ENCODE measurements around the gene GREB1. TPM values are rescaled to one million over a fixed set of nuclear protein-coding genes. Genes with fewer than 3 reads are reported as not detected.
A peak's percentile ranks its signal among the peaks of the same experiment; 100 is the strongest.

The GREB1 gene
- polyA plus RNA-seq, 1 of the 3 experiments (the other 2 are of a cell fraction), result 2.9 TPM

DNA sequence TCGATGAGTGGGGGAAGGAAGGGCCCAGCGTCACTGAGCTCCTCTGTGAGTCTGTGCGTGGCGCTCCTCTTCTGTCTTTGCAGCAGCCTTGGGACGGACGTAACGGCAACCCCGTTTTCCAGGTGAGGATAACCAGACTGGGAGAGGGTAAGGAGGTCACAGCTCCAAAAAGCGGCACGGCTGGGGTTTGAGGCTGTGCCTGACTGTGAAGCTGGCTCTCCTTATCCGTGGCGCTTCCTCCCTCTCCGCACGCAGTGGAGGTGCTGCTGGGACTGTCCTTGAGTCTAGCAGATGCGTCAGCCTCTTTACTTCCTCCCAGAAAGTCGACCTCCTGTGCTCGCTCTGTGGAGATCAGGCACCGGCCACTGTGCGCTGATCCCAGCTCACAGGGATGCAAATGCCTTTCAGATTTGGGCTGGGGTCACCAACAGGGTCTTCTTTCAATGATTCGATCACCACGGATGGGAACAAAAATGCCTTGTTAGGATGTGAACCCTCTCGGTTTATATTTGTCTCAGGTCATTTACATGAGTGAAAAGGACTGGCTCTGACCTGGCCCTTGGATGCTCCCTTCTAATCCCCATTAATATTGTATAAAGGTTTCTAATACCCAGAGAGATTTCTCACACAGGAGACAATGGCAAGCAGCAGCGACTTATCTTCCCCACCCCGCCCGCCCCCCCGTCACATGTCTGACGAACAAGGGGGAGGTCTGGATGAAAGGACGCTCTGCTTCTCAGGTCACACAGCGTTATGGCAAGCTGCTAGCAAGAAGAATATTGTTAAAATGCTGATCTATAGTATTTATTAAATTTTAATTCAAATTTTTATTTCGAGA, 37.8 kb upstream of the GREB1 start:
- POLR2A ChIA-PET, result no interaction called here
- DNase-seq, result no peak

DNA sequence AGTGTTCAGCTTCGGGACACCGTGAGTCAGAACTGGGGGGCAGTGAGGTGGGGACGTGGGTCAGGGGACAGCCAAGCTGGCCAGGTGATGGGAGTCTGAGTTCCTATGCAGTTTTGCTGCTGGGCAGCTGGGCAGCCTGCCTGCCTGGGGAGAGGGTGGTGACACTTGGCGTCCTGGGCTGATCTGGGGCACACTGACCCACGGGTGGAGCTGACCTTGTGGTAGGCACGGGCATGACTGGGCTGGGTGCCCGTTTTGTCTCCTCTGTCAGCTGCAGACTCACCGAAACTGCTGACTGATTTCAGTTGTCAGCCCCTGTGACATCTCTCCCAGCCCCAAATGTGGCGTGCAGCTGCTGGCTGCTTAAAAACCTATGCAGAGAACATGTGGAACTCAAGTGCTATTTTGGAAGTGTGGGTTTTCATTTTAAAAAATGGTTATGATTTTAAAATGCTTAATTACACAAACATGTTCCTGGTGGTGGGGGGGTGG, 35.3 kb upstream of the GREB1 start:
- no peaks in the 10 kb centered on the region for H3K79me2 ChIP-seq (ENCODE audit: insufficient read depth)
- no peaks in the 10 kb centered on the region for H3K9me2 ChIP-seq
- no peak overlapping the region; a peak in 1 of 4 replicates for H3K4me3 ChIP-seq (ENCODE audit: low read depth in 2 of 2, low read length in 1 of 2)
- no peak overlapping the region for H3K4me2 ChIP-seq
- H3K36me3 ChIP-seq (replicated peaks in 1 of 2; ENCODE audit: control insufficient read depth in 1 of 2, insufficient read depth in 2 of 2, low read length in 1 of 2), result no peaks in the 10 kb centered on the region
- no peak overlapping the region for H3K9ac ChIP-seq
- ChIA-PET POLR2A (no interaction called here), CTCF (interaction anchor here (0.7 to 12.6 kb wide), 9 partner anchors 15 to 189 kb away, joined by 3 to 170 read pairs (median 4); no protein-coding TSS in a partner anchor)
- H3F3A ChIP-seq (replicated peaks; ENCODE audit: insufficient read depth), result peaks cover 4% of the 10 kb centered on the region
- no peaks in the 10 kb centered on the region for H4K20me1 ChIP-seq (ENCODE audit: insufficient read depth)
- no peaks in the 10 kb centered on the region for H3K27me3 ChIP-seq (ENCODE audit: insufficient read depth)
- peaks cover 7% of the 10 kb centered on the region; the same call in 1 of the 2 replicates for H3K9me3 ChIP-seq
- peaks cover 0 to 26% of the 10 kb centered on the region in 2 experiments; a peak in 2 of 4 replicates for H3K4me1 ChIP-seq (ENCODE audit: control insufficient read depth in 1 of 2, insufficient read depth in 2 of 2, low read depth in 1 of 2, low read length in 1 of 2)
- peak; percentile 80 for DNase-seq
- H3K27ac ChIP-seq (ENCODE audit: low read depth in 2 of 2, low read length in 1 of 2), result peak overlapping the region in 1 of 2 experiments; percentile 76; a peak in 2 of 4 replicates
- no peak overlapping the region for H2AFZ ChIP-seq (ENCODE audit: low read depth)
- WGBS (ENCODE audit: low lambda C conversion rate), result 20% methylated on average over 8 of the region's 9 CpGs
- TF ChIP-seq RCOR1 (IDR thresholded peaks at IDR 0.05; ENCODE audit: low read length) (peak; percentile 52; the same call in 1 of the 2 replicates), NRF1 (IDR thresholded peaks at IDR 0.05; ENCODE audit: low read depth, low read length) (no peak), EZH2phosphoT487 (IDR thresholded peaks at IDR 0.05; ENCODE audit: borderline replicate concordance, low read depth) (no peak), TCF12 (IDR thresholded peaks at IDR 0.05) (peak; percentile 45), MXI1 (IDR thresholded peaks at IDR 0.05; ENCODE audit: low read depth, low read length) (peak; percentile 94), TAF1 (IDR thresholded peaks at IDR 0.05; ENCODE audit: borderline replicate concordance, low read depth, low read length) (no peak), POLR2AphosphoS5 (IDR thresholded peaks at IDR 0.05; ENCODE audit: low read depth, low read length) (no peak), GATA2 (CRISPR knock-in tag; IDR thresholded peaks at IDR 0.05) (0 out of 2 replicates have a peak, but pooled peaks have one; percentile 24)
- TF ChIP-seq, protein P1, sequence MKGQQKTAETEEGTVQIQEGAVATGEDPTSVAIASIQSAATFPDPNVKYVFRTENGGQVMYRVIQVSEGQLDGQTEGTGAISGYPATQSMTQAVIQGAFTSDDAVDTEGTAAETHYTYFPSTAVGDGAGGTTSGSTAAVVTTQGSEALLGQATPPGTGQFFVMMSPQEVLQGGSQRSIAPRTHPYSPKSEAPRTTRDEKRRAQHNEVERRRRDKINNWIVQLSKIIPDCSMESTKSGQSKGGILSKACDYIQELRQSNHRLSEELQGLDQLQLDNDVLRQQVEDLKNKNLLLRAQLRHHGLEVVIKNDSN (IDR thresholded peaks at IDR 0.05; ENCODE audit: borderline replicate concordance, low read depth), result no peak
- TF ChIP-seq, protein P2, sequence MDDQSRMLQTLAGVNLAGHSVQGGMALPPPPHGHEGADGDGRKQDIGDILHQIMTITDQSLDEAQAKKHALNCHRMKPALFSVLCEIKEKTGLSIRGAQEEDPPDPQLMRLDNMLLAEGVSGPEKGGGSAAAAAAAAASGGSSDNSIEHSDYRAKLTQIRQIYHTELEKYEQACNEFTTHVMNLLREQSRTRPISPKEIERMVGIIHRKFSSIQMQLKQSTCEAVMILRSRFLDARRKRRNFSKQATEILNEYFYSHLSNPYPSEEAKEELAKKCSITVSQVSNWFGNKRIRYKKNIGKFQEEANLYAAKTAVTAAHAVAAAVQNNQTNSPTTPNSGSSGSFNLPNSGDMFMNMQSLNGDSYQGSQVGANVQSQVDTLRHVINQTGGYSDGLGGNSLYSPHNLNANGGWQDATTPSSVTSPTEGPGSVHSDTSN (IDR thresholded peaks at IDR 0.05), result peak; percentile 74

More for the DNA sequence above, 37.8 kb upstream of the GREB1 start:
- CTCF ChIA-PET, result interaction anchor here (2.0 to 12.6 kb wide), 4 partner anchors 12 to 85 kb away, joined by 7 to 170 read pairs (median 8); partner anchors contain the start of gene GREB1
- Histone ChIP-seq H3K4me1 (ENCODE audit: control insufficient read depth in 1 of 2, insufficient read depth in 2 of 2, low read depth in 1 of 2, low read length in 1 of 2) (peaks cover 0 to 43% of the 10 kb centered on the region in 2 experiments; a peak in 2 of 4 replicates), H3K36me3 (replicated peaks in 1 of 2; ENCODE audit: control insufficient read depth in 1 of 2, insufficient read depth in 2 of 2, low read length in 1 of 2) (no peaks in the 10 kb centered on the region), H2AFZ (ENCODE audit: low read depth) (no peak overlapping the region), H3F3A (replicated peaks; ENCODE audit: insufficient read depth) (peaks cover 4% of the 10 kb centered on the region), H3K4me3 (ENCODE audit: low read depth in 2 of 2, low read length in 1 of 2) (no peak overlapping the region), H3K79me2 (ENCODE audit: insufficient read depth) (no peaks in the 10 kb centered on the region), H3K27me3 (ENCODE audit: insufficient read depth) (no peaks in the 10 kb centered on the region), H3K4me2 (no peak overlapping the region), H3K9me2 (no peaks in the 10 kb centered on the region), H3K27ac (ENCODE audit: low read depth in 2 of 2, low read length in 1 of 2) (peak overlapping the region in 1 of 2 experiments; percentile 6; a peak in 1 of 4 replicates), H3K9me3 (no peaks in the 10 kb centered on the region), H3K9ac (no peak overlapping the region), H4K20me1 (ENCODE audit: insufficient read depth) (no peaks in the 10 kb centered on the region)
- WGBS (ENCODE audit: low lambda C conversion rate), result 86% methylated on average over 30 of the region's 30 CpGs
- no peak for TF ChIP-seq CHD2 (IDR thresholded peaks at IDR 0.05; ENCODE audit: low read length, partially characterized antibody)
- no peak for TF ChIP-seq EZH2phosphoT487 (IDR thresholded peaks at IDR 0.05; ENCODE audit: borderline replicate concordance, low read depth)
- no peak for TF ChIP-seq SIN3A (IDR thresholded peaks at IDR 0.05; ENCODE audit: borderline replicate concordance, low read depth, low read length)
- TF ChIP-seq, protein P3, sequence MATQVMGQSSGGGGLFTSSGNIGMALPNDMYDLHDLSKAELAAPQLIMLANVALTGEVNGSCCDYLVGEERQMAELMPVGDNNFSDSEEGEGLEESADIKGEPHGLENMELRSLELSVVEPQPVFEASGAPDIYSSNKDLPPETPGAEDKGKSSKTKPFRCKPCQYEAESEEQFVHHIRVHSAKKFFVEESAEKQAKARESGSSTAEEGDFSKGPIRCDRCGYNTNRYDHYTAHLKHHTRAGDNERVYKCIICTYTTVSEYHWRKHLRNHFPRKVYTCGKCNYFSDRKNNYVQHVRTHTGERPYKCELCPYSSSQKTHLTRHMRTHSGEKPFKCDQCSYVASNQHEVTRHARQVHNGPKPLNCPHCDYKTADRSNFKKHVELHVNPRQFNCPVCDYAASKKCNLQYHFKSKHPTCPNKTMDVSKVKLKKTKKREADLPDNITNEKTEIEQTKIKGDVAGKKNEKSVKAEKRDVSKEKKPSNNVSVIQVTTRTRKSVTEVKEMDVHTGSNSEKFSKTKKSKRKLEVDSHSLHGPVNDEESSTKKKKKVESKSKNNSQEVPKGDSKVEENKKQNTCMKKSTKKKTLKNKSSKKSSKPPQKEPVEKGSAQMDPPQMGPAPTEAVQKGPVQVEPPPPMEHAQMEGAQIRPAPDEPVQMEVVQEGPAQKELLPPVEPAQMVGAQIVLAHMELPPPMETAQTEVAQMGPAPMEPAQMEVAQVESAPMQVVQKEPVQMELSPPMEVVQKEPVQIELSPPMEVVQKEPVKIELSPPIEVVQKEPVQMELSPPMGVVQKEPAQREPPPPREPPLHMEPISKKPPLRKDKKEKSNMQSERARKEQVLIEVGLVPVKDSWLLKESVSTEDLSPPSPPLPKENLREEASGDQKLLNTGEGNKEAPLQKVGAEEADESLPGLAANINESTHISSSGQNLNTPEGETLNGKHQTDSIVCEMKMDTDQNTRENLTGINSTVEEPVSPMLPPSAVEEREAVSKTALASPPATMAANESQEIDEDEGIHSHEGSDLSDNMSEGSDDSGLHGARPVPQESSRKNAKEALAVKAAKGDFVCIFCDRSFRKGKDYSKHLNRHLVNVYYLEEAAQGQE (IDR thresholded peaks at IDR 0.05; ENCODE audit: low read depth, low read length), result no peak
- TF ChIP-seq, protein P4, sequence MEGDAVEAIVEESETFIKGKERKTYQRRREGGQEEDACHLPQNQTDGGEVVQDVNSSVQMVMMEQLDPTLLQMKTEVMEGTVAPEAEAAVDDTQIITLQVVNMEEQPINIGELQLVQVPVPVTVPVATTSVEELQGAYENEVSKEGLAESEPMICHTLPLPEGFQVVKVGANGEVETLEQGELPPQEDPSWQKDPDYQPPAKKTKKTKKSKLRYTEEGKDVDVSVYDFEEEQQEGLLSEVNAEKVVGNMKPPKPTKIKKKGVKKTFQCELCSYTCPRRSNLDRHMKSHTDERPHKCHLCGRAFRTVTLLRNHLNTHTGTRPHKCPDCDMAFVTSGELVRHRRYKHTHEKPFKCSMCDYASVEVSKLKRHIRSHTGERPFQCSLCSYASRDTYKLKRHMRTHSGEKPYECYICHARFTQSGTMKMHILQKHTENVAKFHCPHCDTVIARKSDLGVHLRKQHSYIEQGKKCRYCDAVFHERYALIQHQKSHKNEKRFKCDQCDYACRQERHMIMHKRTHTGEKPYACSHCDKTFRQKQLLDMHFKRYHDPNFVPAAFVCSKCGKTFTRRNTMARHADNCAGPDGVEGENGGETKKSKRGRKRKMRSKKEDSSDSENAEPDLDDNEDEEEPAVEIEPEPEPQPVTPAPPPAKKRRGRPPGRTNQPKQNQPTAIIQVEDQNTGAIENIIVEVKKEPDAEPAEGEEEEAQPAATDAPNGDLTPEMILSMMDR (IDR thresholded peaks at IDR 0.05), result no peak
